Activated T-cell treated with anti-CD3 and anti-CD28 coated beads, Interleukin-2, amount 50 U/mL, for 4 hours (primary cell): ENCODE measurements around the gene SLC12A7. TPM values are rescaled to one million over a fixed set of nuclear protein-coding genes. Genes with fewer than 3 reads are reported as not detected.

ENCODE experiments used
- ATAC-seq, 2 donors: fragments of 200-7000 bp; cut with Tn5 transposase; one replicate each; pipeline ENCODE4 v1.10.0; 2021
- DNase-seq: peaks from one replicate; pipeline ENCODE4 v3.0.0-alpha.2; 2020
- H3K27me3 Mint-ChIP-seq: one replicate; pipeline ENCODE4 v1.8.0; 2021; ENCODE audit warnings: low read depth, mixed read lengths
- H3K36me3 Mint-ChIP-seq: one replicate; pipeline ENCODE4 v1.8.0; 2022; ENCODE audit warnings: mixed read lengths; ENCODE audit not compliant: insufficient read depth
- H3K4me1 Mint-ChIP-seq: one replicate; pipeline ENCODE4 v1.8.0; 2021; ENCODE audit warnings: low read depth, mixed read lengths
- H3K4me3 Mint-ChIP-seq: one replicate; pipeline ENCODE4 v1.8.0; 2021; ENCODE audit warnings: mild to moderate bottlenecking, moderate library complexity, mixed read lengths
- H3K9me3 Mint-ChIP-seq: one replicate; pipeline ENCODE4 v1.8.0; 2021; ENCODE audit warnings: mixed read lengths
- total RNA-seq, 3 donors: library from RNA; stranded (reverse); gene quantifications; one replicate each; pipeline ENCODE4 v1.2.1, GENCODE V29; 2021

The SLC12A7 gene
- total RNA-seq, 3 donors from 2014 or later, result 13.6 to 26.8 (median 18.5) TPM

DNA sequence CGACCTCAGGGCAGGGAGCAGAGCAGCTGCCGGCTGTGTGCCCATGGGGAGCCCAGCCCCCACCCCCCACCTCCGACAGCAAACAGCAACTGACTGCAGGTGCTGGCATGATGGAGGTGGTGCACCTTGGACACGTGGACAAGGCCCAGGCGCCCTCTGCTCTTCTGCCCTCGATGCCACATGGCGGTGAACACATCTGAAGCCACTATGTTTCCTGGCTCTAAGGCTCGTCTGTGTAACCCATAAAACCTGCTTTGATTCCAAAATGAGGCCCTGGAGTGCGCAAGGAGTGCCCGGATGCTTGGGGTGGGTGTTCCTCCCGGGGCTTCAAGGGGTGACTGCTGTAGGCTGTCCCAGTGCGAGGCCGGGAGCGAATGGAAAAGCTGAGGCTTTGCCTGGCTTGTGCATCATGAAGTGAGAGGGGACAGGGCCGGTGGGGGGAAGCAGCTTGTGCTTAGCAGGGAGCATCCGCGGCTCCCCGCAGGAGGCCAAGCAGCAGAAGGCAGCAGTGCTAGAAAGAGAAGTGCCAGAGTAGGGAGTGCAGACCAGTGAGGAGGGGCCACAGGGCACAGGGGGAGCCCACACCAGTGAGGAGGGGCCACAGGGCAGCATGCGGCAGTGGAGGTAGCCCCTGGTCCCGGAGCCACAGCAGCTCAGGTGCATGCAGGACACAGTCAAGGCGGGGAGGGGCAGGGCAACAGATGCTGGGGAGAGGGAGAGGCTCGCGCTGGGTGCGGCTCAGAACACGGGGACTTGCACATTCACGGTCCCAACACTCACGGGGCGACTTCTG lies 73.2 kb downstream of the SLC12A7 start:
- ATAC-seq (no peak), DNase-seq (no peak)
- Mint-ChIP-seq H3K4me1 (peaks cover 3% of the 10 kb centered on the region), H3K27me3 (peaks cover 5% of the 10 kb centered on the region), H3K4me3 (no peak overlapping the region), H3K9me3 (peaks cover 27% of the 10 kb centered on the region), H3K36me3 (no peaks in the 10 kb centered on the region)

DNA sequence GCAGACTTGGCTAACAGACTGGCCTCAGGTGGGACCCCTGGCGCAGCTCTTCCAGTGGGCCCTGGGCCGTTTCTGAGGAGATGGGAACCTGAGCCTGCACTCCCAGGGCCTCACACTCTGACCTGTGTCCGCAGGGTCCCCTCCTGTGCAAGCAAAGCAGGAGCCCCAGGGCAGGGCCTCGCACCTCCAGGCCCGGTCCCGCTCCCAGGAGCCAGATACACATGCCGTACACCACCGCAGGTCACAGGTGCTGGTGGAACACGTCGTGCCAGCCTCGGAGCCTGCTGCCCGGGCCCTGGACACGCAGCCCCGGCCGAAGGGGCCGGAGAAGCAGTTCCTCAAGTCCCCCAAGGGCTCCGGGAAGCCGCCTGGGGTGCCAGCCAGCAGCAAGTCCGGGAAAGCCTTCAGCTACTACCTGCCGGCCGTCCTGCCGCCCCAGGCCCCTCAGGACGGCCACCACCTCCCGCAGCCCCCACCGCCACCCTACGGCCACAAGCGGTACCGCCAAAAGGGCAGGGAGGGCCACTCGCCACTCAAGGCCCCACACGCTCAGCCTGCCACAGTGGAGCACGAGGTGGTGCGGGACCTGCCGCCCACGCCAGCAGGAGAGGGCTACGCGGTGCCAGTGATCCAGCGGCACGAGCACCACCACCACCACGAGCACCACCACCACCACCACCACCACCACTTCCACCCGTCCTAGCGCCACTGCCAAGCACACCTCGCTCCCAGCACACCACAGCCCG lies 74.0 kb downstream of the SLC12A7 start:
- Mint-ChIP-seq H3K27me3 (peaks cover 5% of the 10 kb centered on the region), H3K9me3 (peaks cover 20% of the 10 kb centered on the region), H3K36me3 (no peaks in the 10 kb centered on the region), H3K4me3 (no peak overlapping the region), H3K4me1 (peaks cover 3% of the 10 kb centered on the region)
- ATAC-seq (no peak), DNase-seq (no peak)

GRCh38 chr5:1037123-1037670 lies 74.7 kb downstream of the SLC12A7 start:
- H3K4me3 Mint-ChIP-seq, result no peak overlapping the region
- peaks cover 3% of the 10 kb centered on the region for H3K4me1 Mint-ChIP-seq
- H3K27me3 Mint-ChIP-seq, result peaks cover 5% of the 10 kb centered on the region
- DNase-seq (no peak), ATAC-seq (no peak)
- no peaks in the 10 kb centered on the region for H3K36me3 Mint-ChIP-seq
- peaks cover 13% of the 10 kb centered on the region for H3K9me3 Mint-ChIP-seq

DNA sequence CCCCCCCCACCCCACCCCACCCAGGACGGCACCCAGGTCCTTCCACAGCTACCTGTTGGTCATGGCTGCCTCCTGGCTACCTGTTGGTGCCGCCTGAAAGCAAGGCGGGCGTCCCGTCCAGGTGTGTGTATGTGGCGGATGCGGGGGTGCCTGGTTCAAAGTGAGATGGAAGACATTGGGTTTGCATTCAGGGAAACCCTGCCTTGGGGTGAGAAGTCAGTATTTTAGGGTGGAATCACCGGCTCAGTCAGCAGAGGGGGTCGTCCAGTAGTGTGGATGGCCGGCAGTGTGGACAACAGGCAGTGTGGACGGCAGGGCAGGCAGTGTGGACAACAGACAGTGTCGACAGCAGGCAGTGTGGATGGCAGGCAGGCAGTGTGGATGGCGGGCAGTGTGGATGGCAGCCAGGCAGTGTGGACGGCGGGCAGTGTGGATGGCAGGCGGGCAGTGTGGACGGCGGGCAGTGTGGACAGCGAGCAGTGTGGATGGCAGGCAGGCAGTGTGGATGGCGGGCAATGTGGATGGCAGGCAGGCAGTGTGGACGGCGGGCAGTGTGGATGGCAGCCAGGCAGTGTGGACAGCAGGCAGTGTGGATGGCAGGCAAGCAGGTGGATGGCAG lies 75.2 kb downstream of the SLC12A7 start:
- no peak for ATAC-seq
- no peak overlapping the region for H3K4me3 Mint-ChIP-seq
- peaks cover 8% of the 10 kb centered on the region for H3K9me3 Mint-ChIP-seq
- H3K36me3 Mint-ChIP-seq, result no peaks in the 10 kb centered on the region
- H3K27me3 Mint-ChIP-seq, result peaks cover 6% of the 10 kb centered on the region
- no peak for DNase-seq
- peaks cover 3% of the 10 kb centered on the region for H3K4me1 Mint-ChIP-seq

DNA sequence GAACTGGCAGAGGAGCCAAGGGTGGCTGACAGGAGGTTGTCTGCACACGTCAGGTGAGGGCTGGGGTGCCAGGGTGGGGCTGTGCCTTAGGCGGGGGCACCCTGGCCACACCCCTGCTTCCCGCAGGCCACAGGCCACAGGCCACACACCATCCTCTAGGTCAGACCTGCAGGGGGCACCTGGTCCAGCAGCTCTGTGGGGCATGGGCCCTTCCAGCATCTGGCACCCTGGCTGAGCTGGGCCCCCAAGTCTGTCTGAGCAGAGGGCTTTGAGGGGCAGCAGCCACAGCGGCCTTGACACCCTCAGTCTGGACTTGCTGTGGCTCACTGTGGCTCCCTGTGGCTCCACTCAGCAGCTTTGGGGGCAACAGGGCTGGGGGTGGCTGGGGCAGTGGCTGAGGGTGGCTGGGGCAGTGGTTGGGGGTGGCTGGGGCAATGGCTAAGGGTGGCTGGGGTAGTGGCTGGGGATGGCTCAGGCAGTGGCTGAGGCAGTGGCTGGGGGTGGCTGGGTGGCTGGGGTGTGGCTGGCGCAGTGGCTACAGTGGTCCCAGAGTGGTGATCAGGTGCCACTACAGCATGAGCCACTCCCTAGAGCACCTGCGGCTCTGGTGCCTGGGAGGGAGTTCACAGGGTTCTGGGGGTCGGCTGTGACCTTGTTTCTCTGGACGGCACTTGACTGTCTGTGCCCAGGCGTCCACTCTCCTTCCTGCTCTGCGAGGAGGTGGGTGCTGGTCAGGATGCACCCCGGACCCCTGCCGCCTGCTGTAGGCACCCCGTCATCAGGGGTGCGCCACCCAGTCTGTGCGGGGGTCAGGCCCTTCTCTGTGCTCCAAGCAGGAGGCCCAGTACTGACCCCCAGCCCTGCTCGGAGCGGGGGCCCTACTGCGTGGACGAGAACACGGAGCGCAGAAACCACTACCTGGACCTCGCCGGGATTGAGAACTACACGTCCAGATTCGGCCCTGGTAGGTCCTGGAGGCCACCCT lies 76.2 kb downstream of the SLC12A7 start:
- H3K27me3 Mint-ChIP-seq, result peaks cover 7% of the 10 kb centered on the region
- no peaks in the 10 kb centered on the region for H3K9me3 Mint-ChIP-seq
- no peaks in the 10 kb centered on the region for H3K36me3 Mint-ChIP-seq
- H3K4me3 Mint-ChIP-seq, result no peak overlapping the region
- DNase-seq (no peak), ATAC-seq (no peak)
- no peaks in the 10 kb centered on the region for H3K4me1 Mint-ChIP-seq

GRCh38 chr5:1034986-1035385 lies 76.9 kb downstream of the SLC12A7 start:
- Mint-ChIP-seq H3K9me3 (no peaks in the 10 kb centered on the region), H3K27me3 (peaks cover 7% of the 10 kb centered on the region), H3K4me1 (no peaks in the 10 kb centered on the region), H3K4me3 (no peak overlapping the region), H3K36me3 (no peaks in the 10 kb centered on the region)
- ATAC-seq, result no peak
- no peak for DNase-seq

DNA sequence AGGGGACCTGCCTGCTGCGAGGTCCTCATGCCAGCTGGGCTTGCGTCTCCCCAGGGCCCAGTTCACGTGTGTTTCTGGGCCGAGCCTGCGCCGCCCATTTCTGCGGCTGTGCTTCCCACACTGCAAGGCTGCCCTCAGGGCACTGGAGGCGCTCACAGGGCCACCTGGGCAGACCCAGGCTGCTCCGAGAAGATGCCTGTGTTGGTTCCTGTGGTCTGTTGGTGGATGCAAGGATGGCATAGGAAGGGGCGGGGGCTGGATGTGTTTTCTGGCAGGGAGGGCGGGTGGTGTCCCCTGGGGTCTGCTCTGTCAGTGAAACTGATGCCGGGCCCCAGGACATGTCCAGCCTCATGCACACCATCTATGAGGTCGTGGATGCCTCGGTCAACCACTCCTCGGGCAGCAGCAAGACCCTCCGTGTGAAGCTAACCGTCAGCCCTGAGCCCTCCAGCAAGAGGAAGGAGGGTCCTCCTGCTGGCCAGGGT lies 77.4 kb downstream of the SLC12A7 start:
- H3K4me1 Mint-ChIP-seq, result no peaks in the 10 kb centered on the region
- no peaks in the 10 kb centered on the region for H3K36me3 Mint-ChIP-seq
- peaks cover 7% of the 10 kb centered on the region for H3K27me3 Mint-ChIP-seq
- ATAC-seq (no peak), DNase-seq (no peak)
- no peaks in the 10 kb centered on the region for H3K9me3 Mint-ChIP-seq
- no peak overlapping the region for H3K4me3 Mint-ChIP-seq

DNA sequence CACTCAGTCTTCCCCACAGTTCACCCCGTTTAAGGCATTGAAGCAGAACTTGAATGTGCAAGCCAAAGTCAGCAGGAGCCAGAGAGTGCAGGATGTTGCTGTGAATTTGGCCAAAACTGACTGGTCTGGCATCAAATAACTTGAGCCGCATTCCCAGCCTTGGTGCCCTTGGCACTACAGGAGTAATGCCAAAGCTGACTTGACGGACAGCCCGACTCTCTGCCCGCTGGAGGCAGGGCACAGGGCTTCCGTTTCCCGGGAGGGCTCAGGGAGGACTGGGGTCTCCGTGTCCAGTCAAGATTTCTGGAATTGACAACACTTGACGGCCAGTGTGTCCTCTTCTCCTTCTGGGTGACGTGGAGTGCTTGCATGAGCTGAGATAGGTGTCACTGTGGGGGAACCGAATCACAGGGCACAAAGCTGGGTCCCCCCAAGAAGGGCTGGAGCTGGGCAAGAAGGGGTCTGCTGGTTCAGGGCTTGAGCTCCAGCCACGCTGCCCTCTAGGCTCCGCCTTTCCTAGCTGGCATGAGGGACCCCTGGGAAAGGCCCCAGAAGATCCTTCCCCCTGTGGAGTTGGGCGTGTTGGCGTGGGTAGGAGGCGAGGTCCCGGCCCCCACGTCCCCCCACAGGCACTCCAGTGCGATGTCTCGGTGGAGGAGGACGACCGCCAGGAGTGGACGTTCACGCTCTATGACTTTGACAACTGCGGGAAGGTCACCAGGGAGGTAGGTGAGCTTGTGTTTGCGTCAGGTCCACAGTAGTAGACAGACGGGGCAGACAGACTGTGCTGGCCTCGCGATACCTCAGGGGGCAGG lies 78.0 kb downstream of the SLC12A7 start:
- ATAC-seq, result no peak
- Mint-ChIP-seq H3K9me3 (no peaks in the 10 kb centered on the region), H3K4me1 (no peaks in the 10 kb centered on the region), H3K36me3 (no peaks in the 10 kb centered on the region), H3K27me3 (peaks cover 7% of the 10 kb centered on the region), H3K4me3 (no peak overlapping the region)
- no peak for DNase-seq

- no peak overlapping the region for H3K4me3 Mint-ChIP-seq
- no peaks in the 10 kb centered on the region for H3K36me3 Mint-ChIP-seq
- no peak for ATAC-seq
- no peak for DNase-seq
- no peaks in the 10 kb centered on the region for H3K4me1 Mint-ChIP-seq
- no peaks in the 10 kb centered on the region for H3K9me3 Mint-ChIP-seq
- peaks cover 7% of the 10 kb centered on the region for H3K27me3 Mint-ChIP-seq
These were observed 78.7 kb downstream of the SLC12A7 start for GRCh38 chr5:1033178-1033577.

- ATAC-seq (no peak), DNase-seq (no peak)
- Mint-ChIP-seq H3K27me3 (peaks cover 11% of the 10 kb centered on the region), H3K4me3 (no peak overlapping the region), H3K9me3 (no peaks in the 10 kb centered on the region), H3K36me3 (no peaks in the 10 kb centered on the region), H3K4me1 (no peaks in the 10 kb centered on the region)
These were observed 79.3 kb downstream of the SLC12A7 start for GRCh38 chr5:1032551-1033027.

DNA sequence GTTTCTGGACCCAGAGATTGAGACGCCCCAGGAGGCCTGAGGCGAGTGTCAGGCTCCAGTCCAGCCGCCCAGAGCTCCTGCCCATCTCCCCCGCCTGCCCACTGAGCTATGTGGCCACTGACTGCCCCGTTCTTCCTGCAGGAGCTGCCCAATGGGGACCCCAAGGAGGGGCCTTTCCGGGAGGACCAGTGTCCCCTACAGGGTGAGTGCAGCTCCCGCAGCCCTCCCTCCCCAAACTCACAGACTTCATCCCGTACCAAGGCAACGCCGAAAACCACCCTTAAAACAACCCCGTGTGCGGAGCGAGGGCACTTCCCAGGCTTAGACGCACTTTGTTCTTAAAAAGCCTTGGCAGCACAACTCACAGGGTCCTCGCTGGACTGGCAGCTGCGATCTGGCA lies 79.9 kb downstream of the SLC12A7 start:
- no peaks in the 10 kb centered on the region for H3K36me3 Mint-ChIP-seq
- DNase-seq (no peak), ATAC-seq (no peak)
- no peaks in the 10 kb centered on the region for H3K4me1 Mint-ChIP-seq
- peaks cover 11% of the 10 kb centered on the region for H3K27me3 Mint-ChIP-seq
- no peak overlapping the region for H3K4me3 Mint-ChIP-seq
- no peaks in the 10 kb centered on the region for H3K9me3 Mint-ChIP-seq

DNA sequence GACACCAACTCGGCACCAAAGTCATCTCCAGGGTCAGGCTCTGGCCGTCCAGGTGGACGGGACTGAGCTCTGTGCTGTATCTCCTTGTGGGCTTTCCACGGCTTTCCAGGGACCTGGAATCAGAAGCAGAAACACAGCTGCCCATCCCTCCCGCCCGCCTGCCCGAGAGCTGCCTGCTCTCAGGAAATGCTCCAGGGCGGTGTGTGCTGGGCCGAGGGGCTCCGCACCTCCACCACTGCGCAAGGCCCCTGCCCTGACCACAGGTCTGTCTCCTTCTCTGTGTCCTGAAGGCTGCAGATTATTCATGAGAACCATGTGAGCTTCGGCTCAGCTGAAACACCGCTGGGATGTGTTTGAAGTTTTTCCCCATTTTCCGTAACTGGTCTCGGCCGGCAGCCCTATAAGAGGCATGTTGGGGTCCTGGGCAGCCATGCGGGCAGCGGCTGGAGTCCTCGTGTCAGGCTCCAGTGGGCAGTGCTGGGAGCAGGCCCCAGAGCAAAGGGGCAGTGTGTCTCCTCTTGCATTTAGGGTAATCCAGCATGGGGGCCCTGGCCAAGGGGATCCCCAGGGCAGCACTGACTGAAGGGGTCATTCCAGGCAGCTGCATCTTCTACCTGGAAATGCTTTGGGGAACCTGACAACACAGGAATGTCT lies 80.4 kb downstream of the SLC12A7 start:
- no peaks in the 10 kb centered on the region for H3K9me3 Mint-ChIP-seq
- H3K36me3 Mint-ChIP-seq, result no peaks in the 10 kb centered on the region
- H3K4me3 Mint-ChIP-seq, result no peak overlapping the region
- peaks cover 11% of the 10 kb centered on the region for H3K27me3 Mint-ChIP-seq
- H3K4me1 Mint-ChIP-seq, result no peaks in the 10 kb centered on the region
- DNase-seq (no peak), ATAC-seq (no peak)
